ENCODE measurements around the gene ODAD3. TPM values are rescaled to one million over a fixed set of nuclear protein-coding genes. Genes with fewer than 3 reads are reported as not detected.

ODAD3 gene
- total RNA-seq, 1 donor from 2014 or later: 0.66 TPM

DNA sequence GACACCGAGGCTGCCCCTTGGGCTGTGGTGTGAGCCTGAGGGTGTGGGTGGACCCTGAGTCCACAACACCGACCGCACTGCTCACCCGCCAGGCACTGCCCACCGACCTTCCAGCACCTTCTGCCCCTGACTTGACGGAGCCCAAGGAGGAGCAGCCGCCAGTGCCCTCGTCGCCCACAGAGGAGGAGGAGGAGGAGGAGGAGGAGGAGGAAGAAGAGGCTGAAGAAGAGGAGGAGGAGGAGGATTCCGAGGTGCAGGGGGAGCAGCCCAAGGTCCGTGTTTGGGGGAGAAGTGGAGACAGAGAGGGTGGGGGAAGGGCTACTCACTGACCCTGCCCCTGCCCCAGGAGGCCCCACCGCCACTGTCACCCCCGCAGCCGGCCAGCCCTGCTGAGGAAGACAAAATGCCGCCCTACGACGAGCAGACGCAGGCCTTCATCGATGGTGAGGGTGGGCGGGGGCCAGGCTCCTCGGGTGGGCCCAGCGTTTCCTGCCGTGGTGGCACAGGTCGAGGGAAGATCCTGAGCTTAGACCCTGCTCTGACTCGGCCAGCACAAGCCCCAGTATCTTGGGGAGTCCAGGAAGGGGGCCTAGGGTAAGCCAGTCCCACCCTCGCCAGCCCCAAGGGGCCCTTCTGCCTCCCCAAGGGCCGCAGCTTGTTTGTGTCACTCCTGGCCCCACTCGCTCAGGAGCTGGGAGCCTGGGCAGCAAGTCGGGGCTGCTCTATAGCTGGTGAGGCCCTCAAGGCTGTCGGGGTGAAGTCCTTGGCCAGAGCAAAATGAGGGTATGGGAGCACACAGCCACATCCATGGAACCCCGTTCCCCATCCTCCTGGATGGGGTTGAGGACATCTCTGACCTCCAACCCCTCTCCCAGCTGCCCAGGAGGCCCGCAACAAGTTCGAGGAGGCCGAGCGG is 12.7 kb upstream of the ODAD3 start:
- no peak for FAIRE-seq
- no peak overlapping the region for H3K27ac ChIP-seq (ENCODE audit: low read depth, low read length)
- H3K4me2 ChIP-seq (ENCODE audit: low read length): no peak overlapping the region
- H3K4me1 Mint-ChIP-seq (ENCODE audit: low read depth, unreplicated experiment): peaks cover 2% of the 10 kb centered on the region
- H3K27me3 Mint-ChIP-seq (ENCODE audit: low read depth, unreplicated experiment): no peaks in the 10 kb centered on the region
- no peaks in the 10 kb centered on the region for H3K4me1 ChIP-seq (ENCODE audit: insufficient read depth, low read length)
- no peaks in the 10 kb centered on the region for H3K27me3 ChIP-seq (ENCODE audit: insufficient read depth, low read length)
- no peaks in the 10 kb centered on the region for H3K9me3 ChIP-seq (ENCODE audit: insufficient read depth, low read depth, low read length)
- H4K20me1 ChIP-seq (ENCODE audit: insufficient read depth, low read length): peaks cover 17% of the 10 kb centered on the region
- H3K4me3 Mint-ChIP-seq (ENCODE audit: unreplicated experiment): no peak overlapping the region
- H2AFZ ChIP-seq (ENCODE audit: low read depth, low read length): no peak overlapping the region
- H3K79me2 ChIP-seq (ENCODE audit: insufficient read depth, low read length): no peaks in the 10 kb centered on the region
- no peak overlapping the region for H3K27ac Mint-ChIP-seq (ENCODE audit: unreplicated experiment)
- TF ChIP-seq EZH2 (IDR thresholded peaks at IDR 0.05; ENCODE audit: insufficient read depth, low read length): no peak
- TF ChIP-seq, protein P1, sequence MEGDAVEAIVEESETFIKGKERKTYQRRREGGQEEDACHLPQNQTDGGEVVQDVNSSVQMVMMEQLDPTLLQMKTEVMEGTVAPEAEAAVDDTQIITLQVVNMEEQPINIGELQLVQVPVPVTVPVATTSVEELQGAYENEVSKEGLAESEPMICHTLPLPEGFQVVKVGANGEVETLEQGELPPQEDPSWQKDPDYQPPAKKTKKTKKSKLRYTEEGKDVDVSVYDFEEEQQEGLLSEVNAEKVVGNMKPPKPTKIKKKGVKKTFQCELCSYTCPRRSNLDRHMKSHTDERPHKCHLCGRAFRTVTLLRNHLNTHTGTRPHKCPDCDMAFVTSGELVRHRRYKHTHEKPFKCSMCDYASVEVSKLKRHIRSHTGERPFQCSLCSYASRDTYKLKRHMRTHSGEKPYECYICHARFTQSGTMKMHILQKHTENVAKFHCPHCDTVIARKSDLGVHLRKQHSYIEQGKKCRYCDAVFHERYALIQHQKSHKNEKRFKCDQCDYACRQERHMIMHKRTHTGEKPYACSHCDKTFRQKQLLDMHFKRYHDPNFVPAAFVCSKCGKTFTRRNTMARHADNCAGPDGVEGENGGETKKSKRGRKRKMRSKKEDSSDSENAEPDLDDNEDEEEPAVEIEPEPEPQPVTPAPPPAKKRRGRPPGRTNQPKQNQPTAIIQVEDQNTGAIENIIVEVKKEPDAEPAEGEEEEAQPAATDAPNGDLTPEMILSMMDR (IDR thresholded peaks at IDR 0.05; ENCODE audit: insufficient read depth, low read depth, low read length): no peak
- no peaks in the 10 kb centered on the region for H3K36me3 Mint-ChIP-seq (ENCODE audit: low read depth, unreplicated experiment)
- H3K9ac ChIP-seq (ENCODE audit: low read length): no peak overlapping the region
- H3K4me3 ChIP-seq (ENCODE audit: insufficient read depth, low read depth, low read length): no peak overlapping the region
- no peaks in the 10 kb centered on the region for H3K36me3 ChIP-seq (ENCODE audit: insufficient read depth, low read length)
- peaks cover 1% of the 10 kb centered on the region for H3K9me3 Mint-ChIP-seq (ENCODE audit: unreplicated experiment)
- DNase-seq (ENCODE audit: low read depth): no peak

DNA sequence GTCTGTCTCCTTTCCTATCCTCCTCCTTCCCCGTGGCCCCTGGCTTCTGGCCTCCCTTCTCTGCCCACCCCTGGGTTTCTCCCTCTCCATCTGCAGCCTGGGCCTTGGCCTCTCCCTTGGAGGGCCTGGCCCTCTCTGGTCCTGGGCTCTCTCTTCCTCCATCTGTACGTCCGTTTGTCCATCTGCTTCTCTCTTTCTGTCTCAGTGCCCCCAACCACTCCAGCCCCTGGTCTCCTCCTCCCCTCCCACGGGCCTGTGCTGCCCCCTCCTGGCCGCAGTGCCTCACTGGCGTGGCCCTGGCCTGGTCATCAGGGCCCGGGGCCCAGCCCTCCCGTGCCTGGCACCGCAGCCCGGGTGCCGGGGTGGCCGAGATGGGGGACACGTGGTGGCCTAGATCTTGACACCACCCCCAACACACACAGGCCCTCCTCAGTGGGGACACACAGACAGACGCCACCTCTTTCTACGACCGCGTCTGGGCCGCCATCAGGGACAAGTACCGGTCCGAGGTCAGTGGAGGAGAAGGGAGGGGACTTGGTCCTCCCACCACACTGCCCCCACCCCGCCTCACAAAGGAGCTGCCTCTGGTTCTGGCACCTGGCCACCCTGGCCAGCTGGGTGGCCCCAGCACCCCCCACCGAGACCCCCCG is 11.9 kb upstream of the ODAD3 start:
- H3K9me3 ChIP-seq (ENCODE audit: insufficient read depth, low read depth, low read length): no peaks in the 10 kb centered on the region
- TF ChIP-seq, protein P1 (IDR thresholded peaks at IDR 0.05; ENCODE audit: insufficient read depth, low read depth, low read length): peak; percentile 35
- TF ChIP-seq EZH2 (IDR thresholded peaks at IDR 0.05; ENCODE audit: insufficient read depth, low read length): no peak
- no peak overlapping the region for H2AFZ ChIP-seq (ENCODE audit: low read depth, low read length)
- Mint-ChIP-seq H3K4me1 (ENCODE audit: low read depth, unreplicated experiment) (no peaks in the 10 kb centered on the region), H3K4me3 (ENCODE audit: unreplicated experiment) (no peak overlapping the region), H3K9me3 (ENCODE audit: unreplicated experiment) (peaks cover 1% of the 10 kb centered on the region), H3K27me3 (ENCODE audit: low read depth, unreplicated experiment) (no peaks in the 10 kb centered on the region), H3K27ac (ENCODE audit: unreplicated experiment) (no peak overlapping the region), H3K36me3 (ENCODE audit: low read depth, unreplicated experiment) (peaks cover 2% of the 10 kb centered on the region)
- no peaks in the 10 kb centered on the region for H3K27me3 ChIP-seq (ENCODE audit: insufficient read depth, low read length)
- no peak for DNase-seq (ENCODE audit: low read depth)
- H3K4me3 ChIP-seq (ENCODE audit: insufficient read depth, low read depth, low read length): no peak overlapping the region
- no peak for FAIRE-seq
- no peak overlapping the region for H3K9ac ChIP-seq (ENCODE audit: low read length)
- H3K27ac ChIP-seq (ENCODE audit: low read depth, low read length): no peak overlapping the region
- peaks cover 4% of the 10 kb centered on the region for H3K36me3 ChIP-seq (ENCODE audit: insufficient read depth, low read length)
- H3K79me2 ChIP-seq (ENCODE audit: insufficient read depth, low read length): no peaks in the 10 kb centered on the region
- H3K4me2 ChIP-seq (ENCODE audit: low read length): no peak overlapping the region
- no peaks in the 10 kb centered on the region for H3K4me1 ChIP-seq (ENCODE audit: insufficient read depth, low read length)
- H4K20me1 ChIP-seq (ENCODE audit: insufficient read depth, low read length): peaks cover 22% of the 10 kb centered on the region
